T-helper 2 cell treated with Interferon-gamma antibody and Interleukin-4, amounts not matched to agents 5 μg/mL and 100 μg/mL, for 36 hours (primary cell): ENCODE results near the gene GRAP.
"Not testable (repeated sequence)": the region's sequence is repeated elsewhere in the genome, so short reads cannot be mapped to it uniquely, and the experiment has no call there.

Source experiments
- DNase-seq: peaks from one replicate; pipeline ENCODE4 v3.0.0; 2021; ENCODE audit warnings: low spot score
- H3K27ac Mint-ChIP-seq: one replicate; pipeline ENCODE4 v1.8.0; 2021; ENCODE audit warnings: mild to moderate bottlenecking, mixed read lengths
- H3K27me3 Mint-ChIP-seq: one replicate; pipeline ENCODE4 v1.8.0; 2021; ENCODE audit warnings: low read depth, mixed read lengths
- H3K36me3 Mint-ChIP-seq: one replicate; pipeline ENCODE4 v1.8.0; 2021; ENCODE audit warnings: low read depth, mixed read lengths
- H3K4me1 Mint-ChIP-seq: one replicate; pipeline ENCODE4 v1.8.0; 2021; ENCODE audit warnings: low read depth, mixed read lengths
- H3K4me3 Mint-ChIP-seq: one replicate; pipeline ENCODE4 v1.8.0; 2022; ENCODE audit warnings: mild to moderate bottlenecking, moderate library complexity, mixed read lengths
- H3K9me3 Mint-ChIP-seq: one replicate; pipeline ENCODE4 v1.8.0; 2021; ENCODE audit warnings: mixed read lengths

GRAP gene

DNA sequence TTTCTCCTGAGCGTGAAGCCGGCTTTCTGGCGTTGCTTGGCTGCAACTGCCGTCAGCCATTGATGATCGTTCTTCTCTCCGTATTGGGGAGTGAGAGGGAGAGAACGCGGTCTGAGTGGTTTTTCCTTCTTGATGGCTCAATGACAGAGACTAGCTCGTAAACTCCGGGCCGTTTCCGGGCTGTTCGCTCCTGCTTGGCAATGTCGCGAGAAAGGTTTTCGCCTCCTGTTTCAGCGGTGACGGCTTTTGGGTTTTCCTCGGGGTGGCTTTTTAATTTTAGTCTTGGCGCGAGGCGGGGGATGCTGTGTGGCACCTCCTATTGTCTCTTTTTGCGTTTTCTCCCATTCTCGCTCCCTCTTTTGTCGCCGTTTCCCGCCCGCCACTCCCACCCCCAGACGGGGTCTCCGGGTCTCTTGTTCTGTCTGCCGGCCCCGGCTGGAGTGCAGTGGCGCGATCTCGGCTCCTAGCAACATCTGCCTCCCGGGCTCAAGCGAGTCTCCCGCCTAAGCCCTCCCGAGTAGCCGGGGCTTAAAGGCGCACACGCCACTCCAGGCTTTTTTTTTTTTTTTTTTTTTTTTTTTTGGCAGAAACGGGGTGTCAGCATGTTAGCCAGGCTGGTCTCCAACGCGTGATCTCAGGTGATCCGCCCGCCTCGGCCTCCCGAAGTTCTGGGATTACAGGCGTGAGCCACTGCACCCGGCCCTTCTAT is 15.4 kb upstream of the GRAP start:
- not testable (repeated sequence) for H3K27ac Mint-ChIP-seq, H3K27me3 Mint-ChIP-seq, H3K4me3 Mint-ChIP-seq, H3K36me3 Mint-ChIP-seq, H3K4me1 Mint-ChIP-seq, H3K9me3 Mint-ChIP-seq
- peak; percentile 89 for DNase-seq

DNA sequence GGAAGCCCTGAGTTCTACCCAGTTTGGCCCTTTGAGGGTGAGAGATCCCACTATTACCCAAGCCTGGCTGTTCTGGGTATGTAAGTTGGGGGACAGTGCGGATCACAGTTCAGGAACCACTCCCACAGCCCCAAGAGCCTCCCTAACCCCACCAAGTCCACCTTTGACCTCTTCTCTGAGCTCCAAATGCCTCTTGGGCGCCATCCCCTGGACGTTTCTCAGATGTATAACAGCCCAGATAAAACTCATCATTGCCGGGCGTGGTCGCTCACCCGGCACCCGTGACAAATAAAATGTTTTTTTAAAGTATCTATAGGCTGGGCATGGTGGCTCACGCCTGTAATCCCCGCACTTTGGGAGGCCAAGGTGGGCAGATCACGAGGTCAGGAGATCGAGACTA is 8.7 kb upstream of the GRAP start:
- not testable (repeated sequence) for DNase-seq, H3K4me3 Mint-ChIP-seq, H3K4me1 Mint-ChIP-seq, H3K9me3 Mint-ChIP-seq, H3K27ac Mint-ChIP-seq, H3K36me3 Mint-ChIP-seq, H3K27me3 Mint-ChIP-seq

DNA sequence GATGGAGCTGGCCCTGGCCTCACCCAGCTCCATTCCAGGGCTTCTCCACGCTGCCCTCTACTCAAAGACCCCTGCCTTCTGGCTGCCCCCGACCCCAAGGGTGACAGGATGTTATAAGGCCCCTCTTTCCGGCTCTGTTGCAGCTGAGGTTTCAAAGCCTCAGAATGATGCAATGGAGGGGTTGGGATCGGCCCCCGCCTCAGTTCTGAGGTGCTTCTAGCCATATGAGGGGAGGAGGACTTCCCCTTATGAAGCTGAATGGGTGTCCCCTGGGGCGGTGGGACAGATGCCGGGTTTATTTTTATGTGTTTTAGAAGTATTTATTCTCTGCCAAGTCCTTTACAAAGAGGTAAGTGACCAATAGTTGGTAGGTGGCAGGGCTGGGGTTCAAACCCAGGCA is 2.1 kb upstream of the GRAP start:
- H3K27me3 Mint-ChIP-seq, H3K4me1 Mint-ChIP-seq, DNase-seq, H3K9me3 Mint-ChIP-seq, H3K4me3 Mint-ChIP-seq, H3K27ac Mint-ChIP-seq, H3K36me3 Mint-ChIP-seq: not testable (repeated sequence)

DNA sequence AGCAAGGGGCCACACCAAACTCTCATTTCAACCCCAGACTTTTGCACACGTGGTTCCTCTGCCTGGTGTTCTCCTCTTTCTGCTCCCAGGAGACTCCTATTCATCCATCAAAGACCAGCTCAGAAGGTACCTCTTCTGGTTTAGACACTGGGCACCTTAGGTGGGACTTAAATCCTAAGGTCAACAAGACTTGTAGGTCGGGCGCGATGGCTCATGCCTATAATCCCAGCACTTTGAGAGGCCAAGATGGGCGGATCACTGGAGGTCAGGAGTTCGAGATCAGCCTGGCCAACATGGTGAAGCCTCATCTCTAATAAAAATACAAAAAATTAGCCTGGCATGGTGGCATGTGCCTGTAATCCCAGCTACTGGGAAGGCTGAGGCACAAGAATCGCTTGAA is 753 bp upstream of the GRAP start:
- H3K9me3 Mint-ChIP-seq, H3K27ac Mint-ChIP-seq, DNase-seq, H3K4me1 Mint-ChIP-seq, H3K27me3 Mint-ChIP-seq, H3K36me3 Mint-ChIP-seq, H3K4me3 Mint-ChIP-seq: not testable (repeated sequence)

DNA sequence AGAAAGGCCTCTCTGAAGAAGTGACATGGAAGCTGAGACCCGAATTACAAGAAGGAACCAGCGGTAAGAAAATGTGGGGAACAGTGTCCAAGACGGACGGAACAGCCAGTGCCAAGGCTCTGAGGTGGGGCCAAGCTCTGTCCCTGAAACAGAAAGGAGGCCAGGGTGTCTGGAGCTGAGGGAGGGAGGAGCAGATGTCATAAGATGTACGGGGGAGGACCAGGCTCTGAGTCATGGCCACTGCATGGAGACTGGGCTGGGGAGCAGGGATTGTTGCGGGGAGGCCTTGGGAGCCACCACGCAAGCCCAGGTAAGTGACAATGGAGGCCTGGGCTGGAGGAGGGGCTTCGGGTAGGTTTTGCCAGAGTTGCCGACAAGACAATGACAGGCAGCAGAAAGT is 2.1 kb downstream of the GRAP start:
- H3K27me3 Mint-ChIP-seq, DNase-seq, H3K9me3 Mint-ChIP-seq, H3K36me3 Mint-ChIP-seq, H3K27ac Mint-ChIP-seq, H3K4me1 Mint-ChIP-seq, H3K4me3 Mint-ChIP-seq: not testable (repeated sequence)

DNA sequence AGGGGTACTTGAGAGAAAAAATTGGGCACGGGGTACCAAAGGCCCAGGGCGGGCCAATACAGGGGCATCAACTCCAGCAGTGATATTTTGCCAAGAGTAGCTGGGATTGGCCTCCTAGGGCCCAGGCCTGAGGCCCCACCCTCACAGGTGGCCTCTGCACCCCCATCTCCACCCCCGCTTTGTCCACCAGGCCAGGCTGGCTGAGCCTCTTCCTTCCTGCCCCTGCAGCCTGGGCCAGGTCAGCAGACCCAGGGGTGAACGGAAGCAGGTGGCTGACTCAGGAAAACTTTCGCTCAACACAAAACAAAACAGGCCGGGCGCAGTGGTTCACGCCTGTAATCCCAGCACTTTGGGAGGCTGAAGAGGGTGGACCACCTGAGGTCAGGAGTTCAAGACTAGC is 3.7 kb downstream of the GRAP start:
- H3K36me3 Mint-ChIP-seq, H3K4me1 Mint-ChIP-seq, DNase-seq, H3K9me3 Mint-ChIP-seq, H3K4me3 Mint-ChIP-seq, H3K27ac Mint-ChIP-seq, H3K27me3 Mint-ChIP-seq: not testable (repeated sequence)

DNA sequence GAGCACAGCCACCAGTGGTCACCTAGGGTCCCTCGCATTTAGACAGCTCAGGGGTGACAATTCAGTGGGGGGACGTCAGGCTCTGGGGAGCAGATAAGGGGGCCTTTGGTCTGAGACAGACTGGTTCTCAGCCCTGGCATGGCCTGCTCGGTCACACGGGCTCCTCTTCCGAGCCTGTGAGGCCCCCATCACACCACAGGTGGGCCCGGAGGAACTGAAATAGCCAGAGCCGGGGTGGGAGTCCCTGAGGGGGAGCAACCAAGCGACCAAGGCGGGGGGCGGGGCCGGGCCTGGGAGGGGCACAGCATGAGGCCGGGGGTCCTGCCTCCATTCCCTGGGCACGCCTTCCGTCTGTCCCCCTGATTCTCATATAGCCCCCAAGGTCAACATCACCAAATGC is 4.4 kb downstream of the GRAP start:
- H3K4me1 Mint-ChIP-seq, DNase-seq, H3K27ac Mint-ChIP-seq, H3K9me3 Mint-ChIP-seq, H3K36me3 Mint-ChIP-seq, H3K27me3 Mint-ChIP-seq, H3K4me3 Mint-ChIP-seq: not testable (repeated sequence)

DNA sequence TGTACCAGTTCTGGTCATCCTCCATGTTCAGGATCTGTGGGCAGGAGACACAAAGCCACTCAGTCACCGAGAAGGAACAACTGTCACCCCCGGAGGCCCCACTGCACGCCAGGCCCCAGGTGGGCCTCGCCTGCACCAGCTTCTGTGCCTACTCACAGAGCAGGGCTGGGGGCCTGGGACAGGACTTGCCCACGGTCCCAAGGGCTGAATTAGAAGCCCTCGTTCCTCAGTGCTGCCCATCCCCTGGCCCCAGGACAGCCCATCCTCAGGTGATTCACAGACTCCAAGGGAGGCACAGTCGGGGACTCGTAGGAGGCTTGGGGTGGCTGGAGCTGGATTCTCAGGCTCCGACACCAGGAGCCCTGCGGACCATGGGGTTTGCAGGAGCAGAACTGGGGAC is 4.9 kb downstream of the GRAP start:
- not testable (repeated sequence) for H3K27me3 Mint-ChIP-seq, H3K36me3 Mint-ChIP-seq, H3K4me1 Mint-ChIP-seq, H3K4me3 Mint-ChIP-seq, H3K27ac Mint-ChIP-seq, DNase-seq, H3K9me3 Mint-ChIP-seq

DNA sequence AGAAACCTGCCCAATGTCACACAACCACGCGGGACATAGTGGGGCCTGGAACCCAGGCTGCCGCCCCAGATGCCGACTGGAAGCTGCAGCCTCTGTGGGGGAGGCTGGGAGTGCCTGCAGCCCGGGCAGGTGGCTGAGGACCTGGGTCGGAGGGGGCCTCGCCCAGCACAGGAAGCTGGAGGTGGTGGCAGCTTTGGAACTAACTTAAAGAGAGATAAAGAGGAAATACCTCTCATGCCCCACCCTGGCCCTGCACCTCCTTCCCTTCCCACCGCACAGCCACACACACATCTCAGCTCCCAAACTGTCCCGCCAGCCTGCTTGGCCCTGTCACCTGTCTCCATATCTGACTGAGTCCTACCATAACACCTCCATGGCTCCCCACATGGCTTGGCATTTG is 6.4 kb downstream of the GRAP start:
- H3K9me3 Mint-ChIP-seq, DNase-seq, H3K27ac Mint-ChIP-seq, H3K36me3 Mint-ChIP-seq, H3K4me3 Mint-ChIP-seq, H3K27me3 Mint-ChIP-seq, H3K4me1 Mint-ChIP-seq: not testable (repeated sequence)

DNA sequence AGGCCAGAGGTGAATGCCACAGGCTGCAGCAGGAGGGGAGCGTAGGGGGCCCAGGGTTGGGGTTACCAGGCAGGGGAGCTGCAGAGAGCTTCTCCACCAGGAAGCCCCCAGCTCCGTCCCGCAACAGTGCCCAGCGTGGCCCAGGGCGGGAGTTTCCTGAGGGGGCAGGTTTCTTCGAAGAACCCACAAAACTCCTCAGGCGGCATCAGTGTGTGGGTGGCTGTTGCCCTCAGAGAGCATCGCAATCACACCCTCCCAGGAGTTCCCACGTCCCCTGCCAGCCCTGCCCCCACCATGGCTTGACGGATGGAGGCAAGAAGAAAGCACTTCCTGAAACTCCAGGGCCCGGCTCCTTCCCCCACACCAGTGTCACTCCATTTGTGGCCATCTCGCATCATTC is 8.0 kb downstream of the GRAP start:
- H3K9me3 Mint-ChIP-seq, DNase-seq, H3K4me3 Mint-ChIP-seq, H3K36me3 Mint-ChIP-seq, H3K4me1 Mint-ChIP-seq, H3K27ac Mint-ChIP-seq, H3K27me3 Mint-ChIP-seq: not testable (repeated sequence)

DNA sequence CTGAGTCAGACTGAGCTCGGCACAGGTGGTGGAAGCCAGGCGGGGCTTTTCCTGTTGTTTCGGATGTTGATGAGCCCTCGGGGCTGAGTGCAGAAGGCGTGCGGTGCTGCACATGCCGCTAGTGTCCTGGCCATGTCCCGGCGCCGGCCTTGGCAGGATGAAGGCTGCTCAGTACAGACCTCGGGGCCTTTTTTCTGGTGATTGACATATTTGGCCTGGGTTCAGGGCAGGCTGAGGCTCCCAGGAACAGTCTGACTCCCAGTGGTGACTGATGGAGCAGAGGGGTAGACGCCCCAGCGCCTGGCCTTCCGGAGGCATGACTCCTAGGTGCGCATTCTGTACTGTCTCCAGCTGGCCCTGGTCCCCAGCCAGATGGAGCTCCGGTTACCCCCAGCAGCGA is 8.8 kb downstream of the GRAP start:
- H3K4me3 Mint-ChIP-seq, H3K27me3 Mint-ChIP-seq, H3K9me3 Mint-ChIP-seq, H3K4me1 Mint-ChIP-seq, DNase-seq, H3K36me3 Mint-ChIP-seq, H3K27ac Mint-ChIP-seq: not testable (repeated sequence)

DNA sequence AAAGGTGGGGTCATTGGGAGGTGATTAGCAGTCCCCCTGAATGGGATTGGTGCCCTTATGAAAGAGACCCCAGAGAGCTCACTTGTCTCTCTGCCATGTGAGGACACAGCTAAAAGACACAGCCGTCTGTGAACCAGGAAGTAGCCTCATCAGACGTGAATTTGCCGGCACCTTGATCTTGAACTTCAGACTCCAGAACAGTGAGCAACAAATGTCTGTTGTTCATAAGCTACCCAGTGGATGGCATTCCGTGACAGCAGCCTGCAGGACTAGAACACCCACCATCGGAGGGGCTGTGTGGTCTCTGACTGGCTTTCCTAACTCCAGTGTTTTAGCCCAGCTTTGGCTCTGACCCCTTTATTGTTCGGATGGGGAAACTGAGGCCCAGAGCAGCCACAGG is 9.2 kb downstream of the GRAP start:
- H3K4me1 Mint-ChIP-seq, H3K36me3 Mint-ChIP-seq, H3K9me3 Mint-ChIP-seq: not testable (repeated sequence)

DNA sequence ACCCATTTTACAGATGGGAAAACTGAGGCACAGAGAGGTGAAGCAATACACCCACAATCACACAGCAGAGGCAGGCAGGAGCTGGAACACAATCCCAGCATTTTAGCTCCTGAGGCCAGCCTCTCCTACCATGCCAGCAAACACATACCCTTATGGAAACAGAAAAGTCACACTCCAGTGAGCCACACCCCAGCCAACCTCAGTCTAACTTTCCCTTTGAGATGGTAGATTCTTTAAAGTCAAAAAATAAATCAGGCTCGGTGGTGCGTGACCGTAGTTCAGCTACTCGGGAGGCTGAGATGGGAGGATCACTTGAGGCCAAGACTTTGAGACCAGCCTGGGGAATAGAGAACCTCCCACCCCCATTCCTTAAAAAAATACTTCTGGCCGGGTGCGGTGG is 10.6 kb downstream of the GRAP start:
- not testable (repeated sequence) for H3K4me3 Mint-ChIP-seq, H3K9me3 Mint-ChIP-seq, H3K36me3 Mint-ChIP-seq, DNase-seq, H3K27me3 Mint-ChIP-seq, H3K4me1 Mint-ChIP-seq, H3K27ac Mint-ChIP-seq

More for the DNA sequence above, 9.2 kb downstream of the GRAP start:
- H3K4me3 Mint-ChIP-seq, H3K27me3 Mint-ChIP-seq, DNase-seq, H3K27ac Mint-ChIP-seq: not testable (repeated sequence)

DNA sequence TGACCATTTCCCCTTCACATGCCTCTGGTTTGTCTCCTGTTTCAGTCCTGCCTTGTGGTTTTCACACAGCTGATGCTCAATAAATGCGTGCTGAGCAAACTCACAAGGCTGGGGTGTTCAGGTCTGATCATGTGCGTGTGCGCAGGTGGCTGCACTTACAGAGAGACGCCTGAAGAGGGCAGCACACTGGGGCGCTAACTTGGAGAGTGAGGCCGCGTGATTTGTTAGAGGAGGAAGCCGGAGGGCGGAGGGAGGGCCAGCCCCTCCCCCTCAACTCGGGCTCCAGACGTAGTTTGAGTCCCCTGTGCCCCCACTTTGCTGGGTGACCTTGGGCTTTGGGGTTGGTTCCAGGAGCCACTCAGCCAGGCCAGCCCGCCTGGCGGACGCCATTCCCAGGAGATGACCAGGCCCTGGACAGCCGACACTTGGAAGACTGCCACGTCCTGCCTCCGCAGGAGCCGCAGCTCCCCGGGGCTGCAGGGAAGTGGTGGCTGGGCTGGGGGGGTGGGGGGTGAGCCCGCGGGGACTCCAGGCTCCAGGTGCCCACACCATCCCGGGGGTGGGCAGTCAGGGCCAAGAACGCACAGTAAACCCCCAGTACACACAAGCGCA is 14.3 kb downstream of the GRAP start:
- not testable (repeated sequence) for H3K4me3 Mint-ChIP-seq, H3K9me3 Mint-ChIP-seq, H3K27ac Mint-ChIP-seq, DNase-seq, H3K36me3 Mint-ChIP-seq, H3K4me1 Mint-ChIP-seq, H3K27me3 Mint-ChIP-seq

DNA sequence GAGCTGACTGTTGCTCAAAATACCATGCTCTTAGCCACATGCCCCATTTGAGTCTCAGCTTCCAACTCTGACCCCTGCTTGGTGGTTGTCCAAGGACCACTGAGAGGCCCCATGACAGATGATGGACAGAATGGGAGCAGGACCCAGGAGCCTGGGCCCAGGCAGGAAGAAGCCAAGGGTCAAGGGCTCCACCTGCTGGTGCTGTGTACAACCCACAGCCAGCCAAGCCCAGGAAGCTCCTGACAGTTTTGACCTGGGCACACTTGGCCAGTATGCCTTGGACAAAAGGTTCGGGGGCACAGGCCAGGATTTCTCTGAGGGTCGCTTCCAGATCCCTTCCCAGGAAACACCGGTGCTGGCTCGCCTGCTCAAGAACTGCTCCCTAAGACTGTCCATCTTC is 15.0 kb downstream of the GRAP start:
- not testable (repeated sequence) for H3K4me3 Mint-ChIP-seq, H3K9me3 Mint-ChIP-seq, H3K27me3 Mint-ChIP-seq, H3K27ac Mint-ChIP-seq, H3K4me1 Mint-ChIP-seq, H3K36me3 Mint-ChIP-seq
- DNase-seq, result peak; percentile 27
